ENCODE results near the gene SNAP47.

Gene SNAP47

GRCh38 chr1:227766653-227767277, 31.5 kb downstream of the SNAP47 start:
- no peak for TF ChIP-seq CTCF (IDR thresholded peaks at IDR 0.05; ENCODE audit: low read depth, low read length)
- H3K4me3 ChIP-seq (ENCODE audit: low read depth, low read length), result no peak overlapping the region

- no peak overlapping the region for H3K4me3 ChIP-seq (ENCODE audit: low read depth, low read length)
- no peak for TF ChIP-seq CTCF (IDR thresholded peaks at IDR 0.05; ENCODE audit: low read depth, low read length)
Measured at GRCh38 chr1:227767401-227768124, 32.3 kb downstream of the SNAP47 start.

- TF ChIP-seq CTCF (IDR thresholded peaks at IDR 0.05; ENCODE audit: low read depth, low read length), result no peak
- no peak overlapping the region for H3K4me3 ChIP-seq (ENCODE audit: low read depth, low read length)
Measured at GRCh38 chr1:227768125-227768439, 32.8 kb downstream of the SNAP47 start.

- TF ChIP-seq CTCF (IDR thresholded peaks at IDR 0.05; ENCODE audit: low read depth, low read length), result no peak
- H3K4me3 ChIP-seq (ENCODE audit: low read depth, low read length), result no peak overlapping the region
Measured at GRCh38 chr1:227768640-227769039, 33.4 kb downstream of the SNAP47 start.

- H3K4me3 ChIP-seq (ENCODE audit: low read depth, low read length), result no peak overlapping the region
- no peak for TF ChIP-seq CTCF (IDR thresholded peaks at IDR 0.05; ENCODE audit: low read depth, low read length)
Measured at GRCh38 chr1:227769047-227769935, 34.1 kb downstream of the SNAP47 start.

GRCh38 chr1:227769936-227770494, 34.8 kb downstream of the SNAP47 start:
- no peak for TF ChIP-seq CTCF (IDR thresholded peaks at IDR 0.05; ENCODE audit: low read depth, low read length)
- H3K4me3 ChIP-seq (ENCODE audit: low read depth, low read length), result no peak overlapping the region
